OCI-M1 (cell line): ENCODE measurements around the gene CHST15.
A peak's percentile ranks its signal among the peaks of the same experiment; 100 is the strongest.

Experiments
- DNase-seq: peaks from one replicate; lab custom pipeline; 2025; lab: John Stamatoyannopoulos, UW

The CHST15 gene

GRCh38 chr10:123997486-123998196 lies 95.8 kb downstream of the CHST15 start:
- DNase-seq: peak; percentile 38

- no peak for DNase-seq
These were observed 96.4 kb downstream of the CHST15 start for GRCh38 chr10:123997013-123997412.

- no peak for DNase-seq
These were observed 97.1 kb downstream of the CHST15 start for GRCh38 chr10:123996302-123996701.

GRCh38 chr10:123995461-123996131 lies 97.8 kb downstream of the CHST15 start:
- peak; percentile 9 for DNase-seq

GRCh38 chr10:123995082-123995460 lies 98.3 kb downstream of the CHST15 start:
- no peak for DNase-seq

- peak; percentile 90 for DNase-seq
These were observed 98.8 kb downstream of the CHST15 start for GRCh38 chr10:123994417-123995081.

- DNase-seq: no peak
These were observed 99.6 kb downstream of the CHST15 start for GRCh38 chr10:123993534-123994416.

- no peak for DNase-seq
These were observed 101.5 kb downstream of the CHST15 start for GRCh38 chr10:123991611-123992570.

GRCh38 chr10:123990889-123991288 lies 102.5 kb downstream of the CHST15 start:
- no peak for DNase-seq

- DNase-seq: no peak
These were observed 104.7 kb downstream of the CHST15 start for GRCh38 chr10:123988694-123989093.

GRCh38 chr10:123986736-123987135 lies 106.7 kb downstream of the CHST15 start:
- no peak for DNase-seq

GRCh38 chr10:123974406-123974805 lies 119.0 kb downstream of the CHST15 start:
- DNase-seq: peak; percentile 17

GRCh38 chr10:123972481-123973401 lies 120.7 kb downstream of the CHST15 start:
- no peak for DNase-seq

GRCh38 chr10:123970927-123971286 lies 122.5 kb downstream of the CHST15 start:
- DNase-seq: no peak

GRCh38 chr10:123970207-123970926 lies 123.0 kb downstream of the CHST15 start:
- DNase-seq: no peak

- peak; percentile 72 for DNase-seq
These were observed 125.7 kb downstream of the CHST15 start for GRCh38 chr10:123967626-123968243.

GRCh38 chr10:123966896-123967231 lies 126.5 kb downstream of the CHST15 start:
- no peak for DNase-seq

GRCh38 chr10:123965973-123966895 lies 127.2 kb downstream of the CHST15 start:
- no peak for DNase-seq
